Fibroblast of skin of scalp (primary cell): ENCODE measurements around the gene DNAAF3. TPM values are rescaled to one million over a fixed set of nuclear protein-coding genes. Genes with fewer than 3 reads are reported as not detected.
"Not testable (repeated sequence)": the region's sequence is repeated elsewhere in the genome, so short reads cannot be mapped to it uniquely, and the experiment has no call there.

ENCODE experiments used
- DNase-seq: peaks from one replicate; pipeline ENCODE4 v3.0.0-alpha.2; 2013
- polyA plus RNA-seq, 2 experiments: library from polyadenylated mRNA; unstranded; fragments of 120-200 nt; gene quantifications; one replicate each; pipeline ENCODE4 v1.2.1, GENCODE V29; 2013; ENCODE audit not compliant: insufficient read length in 2 of 2

DNAAF3 gene
- 0.60 TPM for polyA plus RNA-seq (2013, experiment 1 of 2; ENCODE audit: insufficient read length)
- polyA plus RNA-seq (2013, experiment 2 of 2; ENCODE audit: insufficient read length): 0.80 TPM

DNA sequence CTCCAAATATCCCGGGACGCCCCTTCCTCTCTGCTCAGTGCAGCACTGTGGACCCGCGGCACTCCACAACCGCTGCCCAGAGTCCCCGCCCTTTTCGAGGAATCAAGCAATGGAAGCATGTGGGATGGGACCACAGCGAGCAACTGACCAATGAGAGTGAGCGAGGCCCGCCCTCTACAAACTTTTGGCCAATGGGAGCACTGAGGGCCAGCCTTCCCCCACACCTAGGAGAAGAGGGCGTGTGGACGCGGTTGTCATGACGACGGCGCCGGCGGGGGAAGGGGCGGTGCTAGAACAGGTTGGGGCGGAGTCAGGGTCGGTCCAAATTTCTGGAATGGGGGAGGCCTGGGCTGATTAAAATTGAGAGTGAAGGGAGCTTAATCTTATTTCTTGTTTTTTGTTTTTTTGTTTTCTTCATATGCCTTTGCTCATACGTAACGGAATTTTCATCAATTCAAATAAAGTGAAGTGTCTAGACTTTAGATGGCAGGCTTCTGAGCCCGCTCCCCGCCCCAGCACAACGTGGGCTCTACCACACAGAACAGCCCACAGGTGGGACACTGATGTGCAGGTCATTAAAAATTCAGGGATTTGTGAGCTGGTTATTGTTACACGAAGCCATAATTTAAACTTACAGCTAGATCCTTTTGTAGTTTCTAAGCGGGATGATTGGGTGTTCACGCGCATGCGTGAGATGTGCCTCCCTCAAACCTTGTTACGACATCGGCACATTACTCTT lies at the start of gene DNAAF3:
Gene DNAAF3 (minus strand): TSS at position 84 of the 739 bp plus-strand sequence. CDS start 200 bp downstream, outside the sequence.
- DNase-seq: peak; percentile 97

DNA sequence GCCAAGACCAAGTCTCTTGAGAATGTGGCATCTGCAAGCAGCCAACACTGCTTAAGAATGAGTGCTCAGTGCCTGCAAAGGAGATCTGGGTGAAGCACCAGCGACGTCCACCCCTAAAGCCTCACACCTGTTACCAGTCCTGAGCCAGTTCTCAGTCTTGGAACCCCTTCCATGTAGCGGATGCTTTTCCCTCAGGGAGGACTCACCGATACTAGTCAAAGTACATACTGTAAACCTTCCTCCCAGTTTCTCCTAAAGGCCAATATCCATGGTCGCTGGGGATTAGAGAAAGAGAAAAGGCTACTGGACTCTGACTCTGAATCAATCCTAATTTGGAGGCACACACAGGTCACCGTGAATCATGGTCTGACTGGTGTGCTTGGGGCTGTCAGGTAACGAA lies 47.1 kb upstream of the DNAAF3 start:
- no peak for DNase-seq

DNA sequence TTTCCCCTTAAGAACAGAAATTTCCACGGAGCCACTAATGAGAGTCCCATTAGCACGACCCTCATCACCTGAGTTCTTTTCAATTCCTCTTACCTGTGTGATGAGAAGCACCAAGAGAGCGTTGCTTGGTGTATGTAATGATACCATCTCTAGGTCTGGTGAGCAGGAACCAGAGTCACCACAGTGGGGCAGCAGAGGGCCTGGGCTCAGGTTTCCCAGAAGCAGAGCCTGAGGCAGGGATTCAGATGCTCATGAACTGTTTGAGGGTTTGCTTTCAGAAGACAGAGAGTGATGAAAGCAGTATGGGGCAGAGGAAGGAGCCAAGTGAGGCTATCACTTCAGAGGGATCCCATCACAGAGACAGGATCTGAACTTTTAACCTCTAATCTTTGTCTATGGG lies 46.0 kb upstream of the DNAAF3 start:
- DNase-seq: no peak

DNA sequence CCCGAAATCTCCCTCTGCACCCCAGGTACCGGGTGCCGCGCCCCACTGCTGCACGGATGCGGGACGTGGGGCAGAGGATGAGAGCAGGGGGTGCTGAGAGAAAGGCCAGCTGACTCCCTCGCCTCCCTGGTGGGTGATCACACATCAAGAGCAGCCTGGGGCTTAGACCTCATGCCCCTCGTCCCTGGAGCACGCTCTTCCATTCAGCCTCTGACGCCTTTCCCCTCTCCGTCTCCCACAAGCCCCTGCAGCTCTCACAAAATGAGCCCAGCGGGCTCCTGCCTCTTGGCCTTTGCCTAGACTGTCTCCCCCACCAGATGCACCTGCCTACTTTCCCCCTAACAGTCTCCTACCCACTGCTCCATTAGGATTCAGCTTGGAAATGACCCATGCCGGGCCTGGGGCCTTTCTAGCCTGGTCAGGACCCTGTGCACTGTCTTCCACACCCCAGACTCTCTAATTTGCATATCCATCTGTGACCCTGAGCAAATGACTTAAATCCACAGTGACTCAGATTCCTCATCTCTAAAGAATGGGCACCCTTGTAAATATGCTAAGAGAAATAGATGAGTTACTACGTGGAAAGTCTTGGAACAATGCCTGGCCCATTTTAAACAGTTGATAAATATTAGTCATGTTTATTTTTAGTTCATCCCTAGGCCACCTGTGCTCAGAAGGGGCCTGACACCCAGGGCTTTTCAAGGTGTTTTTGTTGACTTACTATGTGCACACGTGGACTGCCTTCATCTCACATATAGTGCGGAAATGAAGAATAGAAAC lies 43.5 kb upstream of the DNAAF3 start:
- peak; percentile 92 for DNase-seq

DNA sequence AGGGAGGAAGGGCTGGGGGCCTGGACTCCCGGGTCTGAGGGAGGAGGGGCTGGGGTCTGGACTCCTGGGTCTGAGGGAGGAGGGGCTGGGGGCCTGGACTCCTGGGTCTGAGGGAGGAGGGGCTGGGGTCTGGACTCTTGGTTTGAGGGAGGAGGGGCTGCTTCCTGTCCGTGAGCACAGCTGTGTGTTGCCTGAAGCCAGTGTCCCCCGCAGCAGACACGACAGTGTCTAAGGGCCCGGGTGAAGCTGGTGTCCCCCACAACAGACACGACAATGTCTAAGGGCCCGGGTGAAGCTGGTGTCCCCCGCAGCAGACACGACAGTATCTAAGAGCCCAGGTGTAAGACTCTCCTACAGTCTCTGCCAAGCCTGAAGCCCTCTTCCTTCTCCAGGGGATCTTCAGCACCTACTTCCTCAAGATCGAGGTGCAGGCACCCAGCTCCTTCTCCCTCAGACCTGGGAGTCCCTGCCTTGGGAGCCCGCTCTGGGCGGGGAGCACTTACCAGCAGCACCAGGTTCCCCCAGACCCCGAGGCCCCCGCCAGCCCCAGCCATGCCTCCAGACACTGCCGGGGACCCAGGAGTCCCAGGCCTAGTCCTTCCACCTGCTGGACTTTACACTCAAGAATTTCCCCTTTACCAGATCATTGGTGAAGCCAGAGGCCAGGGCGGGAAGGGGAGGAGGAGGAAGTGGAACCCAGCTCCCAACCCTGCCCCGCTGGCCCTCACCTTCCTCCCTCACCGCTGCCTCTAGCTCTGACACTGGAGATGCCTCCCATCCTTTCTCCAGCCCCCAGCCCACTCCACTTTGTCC lies 42.7 kb upstream of the DNAAF3 start, which contains the start of gene PTPRH:
Gene PTPRH (minus strand): TSS at position 622 of the 813 bp plus-strand sequence. CDS start 68 bp downstream, at position 554.
- no peak for DNase-seq

DNA sequence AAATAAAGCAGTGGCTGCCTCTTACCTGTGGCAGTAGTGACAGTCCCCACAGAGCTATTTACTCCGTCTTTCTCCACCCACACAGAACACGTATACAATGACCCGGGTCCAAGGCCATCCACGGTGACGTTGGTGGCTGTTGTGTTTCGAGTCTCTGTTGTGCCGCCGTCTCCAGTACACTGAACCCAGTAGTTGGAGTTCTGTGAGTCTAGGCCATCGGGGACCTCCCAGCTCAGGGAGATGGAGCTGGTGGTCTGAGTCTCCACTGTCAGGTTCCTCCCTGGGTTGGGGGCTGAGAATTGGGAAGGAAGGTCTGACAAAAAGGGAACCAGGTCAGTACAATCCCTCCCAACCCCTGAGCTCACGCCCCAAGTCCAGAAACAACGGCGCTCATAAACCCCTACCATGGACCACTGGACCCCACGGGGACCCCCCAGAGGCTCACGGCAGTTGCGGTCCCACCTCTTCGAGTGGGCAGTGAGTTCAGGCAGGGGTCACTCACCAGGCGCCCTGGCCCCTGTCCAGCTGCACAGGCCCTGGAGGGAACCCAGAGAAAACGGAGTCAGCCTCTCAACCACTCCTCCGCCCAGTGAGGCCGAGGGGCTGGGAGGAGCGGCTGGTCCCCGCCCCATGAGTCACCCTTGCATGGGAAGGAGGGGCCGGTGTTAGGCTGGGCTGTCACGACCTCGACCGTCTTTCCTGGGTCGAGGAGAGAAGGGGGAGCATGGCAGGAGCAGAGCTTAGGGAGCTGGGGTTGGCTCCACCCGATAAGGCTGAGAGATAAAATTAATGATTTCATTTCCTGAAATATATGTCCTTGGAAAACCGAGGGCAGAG lies 40.5 kb upstream of the DNAAF3 start:
- DNase-seq: peak; percentile 89

DNA sequence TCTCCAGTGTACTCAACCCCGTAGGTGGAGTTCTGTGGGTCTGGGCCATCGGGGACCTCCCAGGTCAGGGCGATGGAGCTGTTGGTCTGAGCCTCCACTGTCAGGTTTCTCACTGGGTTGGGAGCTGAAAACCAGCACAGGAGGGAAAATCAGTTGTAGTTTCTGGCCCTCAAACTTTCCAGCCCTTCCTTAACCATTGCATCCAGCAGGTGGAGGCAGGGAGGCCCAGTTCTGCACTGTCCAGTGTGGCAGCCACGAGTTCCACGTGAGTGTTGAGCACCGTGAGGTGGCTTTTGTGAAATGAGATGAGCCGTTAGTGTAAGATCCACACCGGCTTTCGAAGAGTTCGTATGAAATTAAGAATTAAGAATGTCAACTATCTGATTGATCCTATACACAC lies 35.8 kb upstream of the DNAAF3 start:
- not testable (repeated sequence) for DNase-seq

DNA sequence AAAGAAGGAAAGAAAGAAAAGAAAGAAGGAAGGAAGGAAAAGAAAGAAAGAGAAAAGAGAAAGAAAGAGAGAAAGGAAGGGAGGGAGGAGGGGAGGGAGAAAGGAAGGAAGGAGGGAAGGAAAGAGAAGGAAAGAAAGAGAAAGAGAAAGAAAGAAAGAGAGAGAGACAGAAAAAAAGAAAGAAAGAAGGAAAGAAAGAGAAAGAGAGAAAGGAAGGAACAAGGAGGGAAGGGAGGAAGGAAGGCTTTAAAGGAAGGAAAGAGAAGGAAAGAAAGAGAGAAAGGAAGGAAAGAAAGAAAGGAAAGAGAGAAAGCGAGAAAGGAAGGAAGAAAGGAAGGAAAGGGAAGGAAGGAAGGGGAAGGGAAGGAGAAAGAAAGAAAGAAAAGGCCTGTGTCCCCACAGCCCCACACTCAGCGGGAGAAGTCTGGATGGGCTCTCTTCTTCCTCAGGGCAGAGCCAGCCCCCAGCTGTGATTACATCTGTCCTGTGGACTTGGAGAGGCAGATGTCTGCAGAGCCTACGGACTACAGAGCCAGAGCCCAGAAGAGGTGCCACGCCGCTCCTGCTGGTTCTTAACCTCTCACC lies 33.3 kb upstream of the DNAAF3 start:
- no peak for DNase-seq

DNA sequence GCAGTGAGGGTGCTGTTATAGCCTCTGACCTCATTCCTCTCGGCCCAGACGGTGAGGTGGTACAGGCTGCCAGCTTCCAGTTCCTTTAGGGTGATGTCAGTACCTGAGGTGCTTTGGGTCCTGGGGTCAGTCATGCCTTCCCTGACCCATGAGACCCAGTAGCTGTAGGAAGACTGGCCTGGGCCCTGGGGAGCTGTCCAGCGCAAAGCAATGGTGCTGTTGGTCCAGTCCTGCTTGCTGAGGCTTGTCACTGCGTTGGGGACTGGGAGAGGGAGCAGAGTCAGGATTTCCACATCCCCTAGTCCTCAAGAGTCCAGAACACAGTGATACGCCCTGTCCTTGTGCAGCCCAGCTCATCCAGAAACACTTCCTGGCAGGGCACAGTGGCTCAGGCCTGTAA lies 32.2 kb upstream of the DNAAF3 start:
- no peak for DNase-seq

DNA sequence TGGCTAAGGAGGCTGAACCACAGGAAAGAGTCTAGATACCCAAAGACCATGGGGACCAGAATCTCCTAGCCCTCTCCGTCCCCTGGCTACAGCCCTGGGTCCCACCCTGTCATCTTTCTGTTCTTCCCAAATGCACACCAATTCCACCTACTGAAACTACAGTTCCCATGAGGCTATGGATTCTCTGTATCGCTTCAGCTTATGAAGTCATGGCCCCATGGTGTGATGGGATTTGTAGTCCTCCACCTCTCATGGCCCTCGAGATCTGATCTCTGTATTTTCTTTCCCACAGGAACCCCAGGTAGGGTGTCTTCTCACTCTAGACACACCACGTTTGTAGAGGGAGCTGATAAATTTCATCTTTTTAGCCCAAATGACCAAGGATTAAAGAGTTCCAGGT lies 31.1 kb upstream of the DNAAF3 start:
- DNase-seq: no peak

DNA sequence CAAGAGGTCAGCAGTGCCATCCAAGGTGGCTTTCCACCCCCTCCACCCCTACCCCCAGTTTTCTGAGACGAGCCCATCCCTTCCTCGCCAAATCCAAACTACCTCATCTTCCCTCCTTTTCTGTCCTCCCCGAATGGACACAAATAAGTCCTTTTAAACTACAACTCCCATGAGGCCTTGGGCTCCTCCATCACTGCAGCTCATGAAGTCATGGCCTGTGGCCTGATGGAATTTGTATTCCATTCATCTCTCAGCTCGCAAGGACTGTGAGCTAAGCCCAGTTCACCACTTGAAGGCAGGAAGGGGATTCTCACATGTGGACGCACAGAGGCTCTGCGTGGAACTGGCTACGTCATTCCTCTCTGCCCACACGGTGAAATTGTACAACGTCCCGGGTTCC lies 30.4 kb upstream of the DNAAF3 start:
- DNase-seq: no peak

DNA sequence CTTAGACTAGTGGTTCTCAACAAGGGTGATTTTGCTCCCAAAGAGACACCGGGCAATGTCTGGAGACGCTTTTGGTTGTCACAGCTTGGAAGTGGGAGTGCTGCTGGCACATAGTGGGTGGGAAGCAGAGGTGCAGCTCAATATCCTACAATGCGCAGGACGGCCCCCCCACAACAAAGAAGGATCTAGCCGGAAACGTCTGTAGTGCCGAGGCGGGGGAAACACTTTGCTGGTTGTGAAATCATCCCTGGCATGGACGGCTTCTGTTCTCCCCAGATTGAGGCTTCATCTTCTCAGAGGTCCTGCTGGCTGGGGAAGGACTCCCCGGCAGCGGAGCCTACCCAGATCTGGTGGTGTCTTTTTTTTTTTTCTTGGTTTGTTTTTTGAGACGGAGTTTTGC lies 27.1 kb upstream of the DNAAF3 start:
- no peak for DNase-seq

DNA sequence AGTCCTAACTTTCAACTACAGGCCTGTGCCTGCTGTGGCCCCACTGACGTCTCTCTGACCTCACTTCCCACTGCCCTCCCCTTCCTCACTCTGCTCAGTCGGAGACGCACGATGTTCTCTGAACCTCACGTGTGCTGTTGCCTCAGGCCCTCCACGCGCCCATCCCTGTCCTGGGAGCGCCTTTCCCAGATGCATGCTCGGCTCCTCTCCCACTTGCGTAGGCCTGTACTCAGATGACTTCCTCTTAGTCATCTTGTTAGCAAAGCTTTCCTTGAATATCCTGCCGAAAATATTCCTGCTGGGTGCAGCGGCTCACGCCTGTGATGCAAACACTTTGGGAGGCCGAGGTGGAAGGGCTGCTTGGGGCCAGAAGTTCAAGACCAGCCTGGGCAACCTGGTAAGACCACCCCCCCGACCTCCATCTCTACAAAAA lies 23.0 kb upstream of the DNAAF3 start:
- DNase-seq: peak; percentile 70

DNA sequence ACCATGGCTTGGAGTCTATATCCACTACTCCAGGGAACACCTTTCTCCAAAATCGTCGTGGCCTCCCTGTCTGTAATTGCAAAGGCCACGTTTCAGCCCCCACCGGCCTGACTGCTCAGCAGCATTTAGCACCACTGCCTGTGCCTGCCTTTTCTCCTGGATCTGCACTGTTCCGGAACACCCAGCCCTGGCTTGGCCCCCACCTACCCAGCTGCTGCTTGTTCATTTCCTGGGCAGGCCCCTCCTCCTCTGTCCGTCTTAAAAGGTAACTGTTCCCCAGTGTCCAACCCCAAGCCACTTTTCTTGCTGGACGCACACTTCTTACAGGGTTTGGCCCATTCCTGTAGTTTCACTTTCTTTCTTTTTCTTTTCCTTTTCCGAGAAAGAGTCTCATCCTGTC lies 22.2 kb upstream of the DNAAF3 start:
- no peak for DNase-seq

DNA sequence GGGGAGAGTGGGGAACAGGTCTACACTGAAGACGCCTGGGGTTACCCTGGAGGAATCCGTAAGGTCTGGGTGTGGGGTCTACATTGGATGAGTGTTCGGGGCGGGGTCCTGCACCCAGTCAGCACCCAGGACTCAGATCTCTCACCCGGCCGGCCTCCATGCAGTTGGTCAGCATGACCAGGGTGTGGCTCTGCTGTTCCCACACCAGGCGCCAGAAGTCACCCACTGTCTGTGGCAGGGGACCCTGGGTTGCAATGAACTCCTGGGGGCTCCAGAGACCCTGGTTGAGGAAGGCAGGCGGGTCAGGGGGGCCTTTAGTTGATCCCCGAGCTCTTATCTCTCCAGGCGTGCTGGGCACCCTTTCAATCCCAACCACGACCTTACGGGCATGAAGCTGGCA lies 19.7 kb upstream of the DNAAF3 start:
- DNase-seq: no peak

DNA sequence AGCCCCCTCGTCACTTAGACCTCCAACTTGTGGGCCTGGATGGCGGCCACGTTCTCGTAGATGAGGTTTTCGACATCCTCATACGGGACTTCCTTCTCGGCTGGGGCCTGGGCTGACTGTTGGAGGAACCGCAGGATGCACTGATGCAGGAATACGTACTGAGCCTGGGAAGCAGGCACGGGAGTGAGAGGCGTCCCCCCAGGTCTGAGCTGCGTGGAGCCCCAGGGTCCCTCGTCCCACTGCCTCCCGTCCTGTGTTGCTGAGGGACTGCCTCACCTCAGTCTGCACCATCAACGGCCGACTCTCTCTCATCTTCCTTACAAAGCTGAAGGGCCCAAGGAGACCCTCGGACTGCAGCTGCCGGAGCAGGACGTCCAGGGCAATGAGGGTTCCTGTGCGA lies 15.3 kb upstream of the DNAAF3 start:
- DNase-seq: no peak

DNA sequence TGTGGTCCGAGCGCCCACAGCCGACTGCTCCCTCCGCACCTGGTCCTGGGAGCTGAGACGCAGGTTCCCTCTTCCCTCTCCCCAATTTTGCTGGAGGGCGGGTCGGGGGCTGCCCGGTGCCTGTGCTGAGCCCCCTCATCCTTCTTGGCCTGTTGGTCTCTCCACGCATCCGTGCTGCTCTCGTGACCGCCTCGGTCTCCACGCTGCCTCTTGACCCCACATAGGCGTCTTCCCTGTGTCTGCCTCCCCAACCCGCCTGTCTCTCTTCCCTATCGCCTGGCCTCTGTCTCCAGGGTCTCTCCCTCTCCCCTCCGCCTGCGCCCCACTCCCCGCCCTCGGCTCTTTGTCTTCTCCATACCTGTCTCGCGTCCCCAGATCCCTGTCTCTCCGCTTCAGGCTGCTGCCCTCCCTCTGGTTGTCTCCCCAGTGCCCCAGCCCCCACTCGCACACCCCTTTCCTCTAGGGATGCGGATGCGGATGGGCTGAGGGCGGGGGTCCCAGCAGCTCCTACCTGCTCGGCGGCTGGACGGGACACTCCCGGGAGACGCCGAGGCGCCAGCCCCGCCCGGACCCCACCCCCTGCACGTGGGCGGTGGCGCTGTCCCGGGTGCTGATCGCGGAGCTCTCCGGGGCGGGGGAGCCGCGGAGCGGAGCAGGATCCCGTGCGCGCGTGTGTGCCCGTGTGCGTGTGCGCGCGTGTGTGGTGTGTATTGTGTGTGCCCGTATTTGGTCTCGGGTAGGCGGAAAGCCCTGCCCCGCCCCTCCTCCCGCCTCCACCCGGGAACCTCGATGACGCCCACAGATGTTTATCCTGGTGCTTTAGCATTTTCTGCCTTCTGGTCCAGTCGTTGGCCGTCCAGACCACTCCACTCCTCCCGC lies 13.4 kb upstream of the DNAAF3 start, which contains the start of gene SYT5:
Gene SYT5 (minus strand): TSS at position 684 of the 879 bp plus-strand sequence. CDS start 1,248 bp downstream, outside the sequence.
- DNase-seq: peak; percentile 18

DNA sequence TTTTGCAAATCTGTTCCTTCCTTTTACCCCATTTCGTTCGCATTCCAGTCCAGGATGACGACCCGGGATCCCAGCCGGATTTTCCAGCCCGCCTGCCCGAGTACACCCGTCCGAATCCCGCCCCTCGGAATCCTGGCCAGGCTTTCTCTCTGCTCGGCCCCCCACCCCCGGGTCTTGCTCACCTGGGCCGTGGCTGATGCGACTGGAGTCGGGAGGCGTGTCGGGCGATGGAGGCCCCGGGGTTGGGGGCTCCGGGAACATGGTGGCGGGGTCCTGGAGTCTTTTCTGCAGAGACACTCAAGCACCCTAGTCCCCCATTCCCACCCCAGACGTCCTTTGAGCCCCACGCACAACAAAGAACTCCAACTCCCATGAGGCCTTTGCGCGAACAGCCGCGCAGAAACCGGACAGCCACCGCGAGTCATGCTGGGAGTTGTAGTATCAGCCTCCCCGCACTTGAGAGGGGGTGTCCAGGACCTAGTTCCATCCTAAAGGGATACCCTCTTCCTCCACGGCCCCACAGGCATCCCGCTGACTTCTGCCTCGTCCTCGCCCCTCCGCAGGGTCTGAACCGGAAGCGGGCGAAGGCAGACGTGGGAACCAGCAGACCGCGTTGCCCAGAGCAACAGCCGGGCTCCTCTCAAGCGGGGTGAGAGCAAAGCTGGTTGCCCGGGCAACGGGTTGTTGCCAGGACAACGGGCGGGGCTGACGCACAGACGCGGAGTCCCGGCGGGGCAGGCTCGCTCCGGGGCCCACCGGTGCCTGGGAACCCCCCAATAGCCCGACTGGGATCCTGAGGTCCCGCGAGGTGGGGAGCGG lies 12.6 kb upstream of the DNAAF3 start:
- peak; percentile 78 for DNase-seq

DNA sequence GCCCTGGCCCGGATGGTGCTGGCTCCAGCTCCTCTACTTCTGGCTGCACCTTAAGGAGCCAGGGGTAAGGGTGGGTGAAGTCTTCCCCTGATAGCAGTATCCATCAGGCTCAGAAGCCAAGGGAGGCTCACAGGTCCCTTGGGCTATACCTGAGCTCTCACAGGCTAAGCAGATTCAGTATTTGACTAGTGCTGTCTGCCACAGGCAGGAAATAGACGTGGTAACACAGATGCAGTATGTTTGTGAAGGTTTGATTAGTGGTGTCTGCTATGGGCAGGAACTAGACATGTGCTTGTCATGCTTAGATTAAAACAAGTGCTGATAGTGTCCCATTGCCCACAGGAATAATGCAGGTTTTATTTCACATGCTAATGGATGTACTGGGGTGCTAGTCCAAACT lies 9.7 kb upstream of the DNAAF3 start:
- no peak for DNase-seq
